Activated CD4-positive, CD25-positive, alpha-beta regulatory T cell treated with anti-CD3 and anti-CD28 coated beads, Interleukin-2, amount 50 U/mL, for 72 hours (primary cell): ENCODE measurements around the gene TPBG.
"Not testable (repeated sequence)": the region's sequence is repeated elsewhere in the genome, so short reads cannot be mapped to it uniquely, and the experiment has no call there.

ENCODE experiments used
- DNase-seq: peaks from one replicate; pipeline ENCODE4 v3.0.0; 2021

Gene TPBG

GRCh38 chr6:82376636-82377035 is 13.0 kb downstream of the TPBG start:
- no peak for DNase-seq

GRCh38 chr6:82380566-82381185 is 17.1 kb downstream of the TPBG start:
- DNase-seq, result no peak

GRCh38 chr6:82381278-82381677 is 17.7 kb downstream of the TPBG start:
- no peak for DNase-seq

GRCh38 chr6:82385102-82385501 is 21.5 kb downstream of the TPBG start:
- no peak for DNase-seq

- no peak for DNase-seq
Measured at GRCh38 chr6:82385546-82385945, 21.9 kb downstream of the TPBG start.

GRCh38 chr6:82385961-82386360 is 22.3 kb downstream of the TPBG start:
- no peak for DNase-seq

GRCh38 chr6:82394770-82395169 is 31.2 kb downstream of the TPBG start:
- not testable (repeated sequence) for DNase-seq

GRCh38 chr6:82396964-82397751 is 33.5 kb downstream of the TPBG start:
- no peak for DNase-seq

GRCh38 chr6:82397962-82398692 is 34.5 kb downstream of the TPBG start:
- no peak for DNase-seq

- no peak for DNase-seq
Measured at GRCh38 chr6:82408952-82409431, 45.4 kb downstream of the TPBG start.

GRCh38 chr6:82410151-82410648 is 46.6 kb downstream of the TPBG start:
- no peak for DNase-seq

GRCh38 chr6:82413868-82414267 is 50.3 kb downstream of the TPBG start:
- no peak for DNase-seq

GRCh38 chr6:82415820-82416219 is 52.2 kb downstream of the TPBG start:
- no peak for DNase-seq

GRCh38 chr6:82416346-82416745 is 52.7 kb downstream of the TPBG start:
- DNase-seq, result no peak
